ENCODE measurements around the gene NKIRAS2.

Gene NKIRAS2

DNA sequence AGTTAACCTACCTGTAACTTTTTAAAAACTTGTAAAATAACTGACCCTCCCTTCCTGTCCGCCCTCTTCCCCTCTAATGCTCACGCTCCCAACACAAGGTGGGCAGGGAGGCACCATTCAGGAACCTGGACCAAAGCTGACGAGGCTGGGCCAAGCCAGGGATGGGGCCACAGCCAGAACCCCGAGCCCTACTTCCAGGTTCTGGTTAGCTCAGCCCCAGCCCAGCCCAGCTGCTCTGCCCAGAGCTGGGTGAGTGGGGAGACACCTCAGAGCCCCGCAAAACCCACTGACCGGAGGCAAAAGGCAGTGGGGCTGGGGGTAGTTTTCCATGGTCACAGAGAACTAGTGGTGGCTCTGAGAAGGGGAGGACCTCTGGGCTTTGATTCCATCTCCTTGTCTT is 45.9 kb upstream of the NKIRAS2 start:
- H3K27ac ChIP-seq: peak overlapping the region; percentile 70
- H3K9me3 ChIP-seq (ENCODE audit: severe bottlenecking): no peaks in the 10 kb centered on the region
- no peaks in the 10 kb centered on the region for H3K27me3 ChIP-seq (ENCODE audit: insufficient read depth, low read depth, severe bottlenecking)
- H3K4me3 ChIP-seq (ENCODE audit: low read depth, low read length): no peak overlapping the region
- TF ChIP-seq, protein P1, sequence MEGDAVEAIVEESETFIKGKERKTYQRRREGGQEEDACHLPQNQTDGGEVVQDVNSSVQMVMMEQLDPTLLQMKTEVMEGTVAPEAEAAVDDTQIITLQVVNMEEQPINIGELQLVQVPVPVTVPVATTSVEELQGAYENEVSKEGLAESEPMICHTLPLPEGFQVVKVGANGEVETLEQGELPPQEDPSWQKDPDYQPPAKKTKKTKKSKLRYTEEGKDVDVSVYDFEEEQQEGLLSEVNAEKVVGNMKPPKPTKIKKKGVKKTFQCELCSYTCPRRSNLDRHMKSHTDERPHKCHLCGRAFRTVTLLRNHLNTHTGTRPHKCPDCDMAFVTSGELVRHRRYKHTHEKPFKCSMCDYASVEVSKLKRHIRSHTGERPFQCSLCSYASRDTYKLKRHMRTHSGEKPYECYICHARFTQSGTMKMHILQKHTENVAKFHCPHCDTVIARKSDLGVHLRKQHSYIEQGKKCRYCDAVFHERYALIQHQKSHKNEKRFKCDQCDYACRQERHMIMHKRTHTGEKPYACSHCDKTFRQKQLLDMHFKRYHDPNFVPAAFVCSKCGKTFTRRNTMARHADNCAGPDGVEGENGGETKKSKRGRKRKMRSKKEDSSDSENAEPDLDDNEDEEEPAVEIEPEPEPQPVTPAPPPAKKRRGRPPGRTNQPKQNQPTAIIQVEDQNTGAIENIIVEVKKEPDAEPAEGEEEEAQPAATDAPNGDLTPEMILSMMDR (IDR thresholded peaks at IDR 0.05; ENCODE audit: low read depth, low read length): no peak
- no peak for DNase-seq
- peaks cover 98% of the 10 kb centered on the region for H3K36me3 ChIP-seq

DNA sequence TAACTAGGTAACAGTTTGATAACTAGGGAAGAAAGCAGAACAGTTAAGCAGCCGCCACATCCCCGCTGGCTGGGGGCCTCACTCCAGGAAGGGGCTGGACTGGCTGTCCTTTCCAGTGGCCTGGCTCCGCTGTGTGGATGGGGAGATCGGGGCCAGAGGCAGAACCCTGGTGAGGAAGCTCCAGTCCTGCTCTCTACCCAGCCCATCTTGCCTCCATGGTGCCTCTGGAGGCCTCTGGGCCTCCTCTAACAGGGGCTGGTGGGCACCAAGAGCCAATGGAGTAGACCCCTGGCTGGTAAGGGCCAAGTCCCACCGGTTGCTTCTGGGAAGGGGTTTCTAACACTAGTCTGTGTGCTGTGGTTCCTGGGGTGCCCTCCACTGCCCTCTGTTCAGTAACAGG is 45.2 kb upstream of the NKIRAS2 start:
- TF ChIP-seq, protein P1 (IDR thresholded peaks at IDR 0.05; ENCODE audit: low read depth, low read length): no peak
- Histone ChIP-seq H3K4me3 (ENCODE audit: low read depth, low read length) (no peak overlapping the region), H3K36me3 (peaks cover 98% of the 10 kb centered on the region), H3K27ac (peak overlapping the region; percentile 70), H3K9me3 (ENCODE audit: severe bottlenecking) (no peaks in the 10 kb centered on the region), H3K27me3 (ENCODE audit: insufficient read depth, low read depth, severe bottlenecking) (no peaks in the 10 kb centered on the region)
- DNase-seq: no peak

DNA sequence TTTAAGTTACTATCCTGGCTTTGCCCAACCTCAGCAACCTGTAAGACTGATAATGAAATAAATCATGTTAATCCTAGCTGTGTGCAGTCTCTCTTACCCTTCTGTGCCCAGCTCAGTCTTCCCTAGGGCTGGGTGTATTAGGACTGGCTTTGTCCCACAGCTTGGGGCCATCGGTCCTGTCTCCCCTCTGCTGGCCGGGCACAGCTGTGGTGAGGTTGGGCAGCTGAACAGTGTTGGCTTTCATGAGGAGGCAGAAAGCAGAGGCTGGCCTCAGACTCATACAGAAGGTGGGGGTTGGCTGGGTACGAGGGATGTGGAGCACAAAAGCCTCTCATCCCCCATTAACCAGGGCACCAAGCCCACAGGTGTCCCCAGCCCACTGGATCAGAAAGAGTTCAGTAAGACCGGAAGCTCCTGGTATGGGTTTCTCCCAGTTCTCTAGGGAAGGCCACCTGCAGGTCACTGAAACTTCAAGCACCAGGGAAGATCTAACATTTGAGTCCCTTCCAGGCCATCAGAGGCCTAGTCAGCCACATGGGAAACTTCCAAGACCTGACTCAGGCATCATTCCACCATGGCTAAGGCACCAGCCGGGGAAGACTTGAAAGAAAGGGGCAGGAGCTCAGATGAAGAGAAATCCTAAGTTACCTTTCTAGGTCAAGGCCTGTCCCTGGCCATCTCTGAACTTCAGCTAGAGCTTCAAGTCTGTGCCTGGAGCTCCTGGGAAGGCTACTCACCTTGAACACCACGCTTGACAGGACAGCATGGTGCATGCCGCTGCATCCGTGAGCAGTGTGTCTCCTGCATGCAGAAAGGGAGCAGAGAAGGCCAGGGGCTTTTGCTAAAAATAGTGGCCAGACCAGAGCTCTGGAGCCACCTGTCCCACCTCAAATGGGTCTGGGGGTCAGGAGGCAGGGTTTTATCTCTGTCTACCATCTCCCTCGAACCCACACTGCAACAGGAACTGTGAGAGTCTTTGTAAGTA is 44.5 kb upstream of the NKIRAS2 start:
- no peaks in the 10 kb centered on the region for H3K9me3 ChIP-seq (ENCODE audit: severe bottlenecking)
- no peaks in the 10 kb centered on the region for H3K27me3 ChIP-seq (ENCODE audit: insufficient read depth, low read depth, severe bottlenecking)
- TF ChIP-seq, protein P1 (IDR thresholded peaks at IDR 0.05; ENCODE audit: low read depth, low read length): no peak
- no peak overlapping the region for H3K4me3 ChIP-seq (ENCODE audit: low read depth, low read length)
- DNase-seq: peak; percentile 66
- peak overlapping the region; percentile 70 for H3K27ac ChIP-seq
- peaks cover 100% of the 10 kb centered on the region for H3K36me3 ChIP-seq

DNA sequence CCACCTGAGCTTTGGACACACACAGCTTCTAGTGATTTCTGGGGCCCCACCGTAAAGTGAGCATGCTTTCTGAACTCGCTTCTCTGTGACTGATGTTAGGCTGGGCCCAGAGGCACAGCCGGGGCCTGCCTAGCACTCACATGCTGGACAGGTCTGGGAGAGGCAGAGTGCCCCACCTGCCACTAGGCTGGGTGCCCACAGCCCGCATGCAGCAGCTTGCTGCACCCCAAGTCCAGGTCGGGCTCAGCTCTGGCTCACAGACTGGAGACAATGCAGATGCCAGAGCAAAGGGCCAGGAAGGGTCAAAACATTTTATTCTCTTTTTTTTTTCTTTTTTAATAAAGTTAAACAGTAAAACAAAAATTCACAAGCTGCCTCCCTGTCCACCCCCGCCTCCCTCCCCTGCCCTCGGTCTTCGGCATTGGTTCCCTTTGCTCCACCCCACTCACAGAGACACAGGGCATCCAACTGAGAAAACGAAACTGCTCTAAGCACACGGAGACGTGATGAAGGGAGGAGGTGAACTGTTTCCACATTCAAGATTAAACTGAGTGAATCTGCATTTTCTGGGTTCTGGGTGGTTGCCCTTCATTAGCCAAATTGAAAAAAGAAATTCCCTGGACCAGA is 43.6 kb upstream of the NKIRAS2 start:
- TF ChIP-seq, protein P1 (IDR thresholded peaks at IDR 0.05; ENCODE audit: low read depth, low read length): no peak
- Histone ChIP-seq H3K27me3 (ENCODE audit: insufficient read depth, low read depth, severe bottlenecking) (no peaks in the 10 kb centered on the region), H3K27ac (peak overlapping the region; percentile 16; the same call in 1 of the 2 replicates), H3K36me3 (peaks cover 100% of the 10 kb centered on the region), H3K9me3 (ENCODE audit: severe bottlenecking) (no peaks in the 10 kb centered on the region), H3K4me3 (ENCODE audit: low read depth, low read length) (no peak overlapping the region)
- DNase-seq: no peak

DNA sequence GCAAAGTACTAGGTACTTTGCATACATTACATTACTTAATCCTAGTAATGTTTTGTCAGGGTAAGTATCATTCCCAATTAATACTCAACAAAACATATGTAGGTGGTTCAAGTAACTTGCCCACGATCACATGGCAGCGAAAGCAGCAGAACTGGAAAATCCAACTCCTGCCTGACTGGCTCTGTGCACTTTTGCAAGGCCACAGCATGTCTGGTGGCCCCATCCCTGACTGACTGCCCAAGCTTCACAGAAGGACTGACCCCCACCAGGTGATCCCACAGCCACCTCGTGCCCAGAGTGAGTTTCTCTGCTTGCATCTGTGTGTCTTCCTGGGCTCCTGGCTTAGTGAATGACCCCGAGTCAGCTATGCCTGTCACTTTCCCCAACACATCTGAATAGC is 41.9 kb upstream of the NKIRAS2 start:
- TF ChIP-seq, protein P1 (IDR thresholded peaks at IDR 0.05; ENCODE audit: low read depth, low read length): no peak
- H3K4me3 ChIP-seq (ENCODE audit: low read depth, low read length): no peak overlapping the region
- H3K36me3 ChIP-seq: peaks cover 100% of the 10 kb centered on the region
- H3K27ac ChIP-seq: no peak overlapping the region
- no peak for DNase-seq
- H3K9me3 ChIP-seq (ENCODE audit: severe bottlenecking): no peaks in the 10 kb centered on the region
- H3K27me3 ChIP-seq (ENCODE audit: insufficient read depth, low read depth, severe bottlenecking): no peaks in the 10 kb centered on the region
